BLaER1 (cell line): ENCODE data around the gene PCDHA5.
"Not testable (repeated sequence)": the region's sequence is repeated elsewhere in the genome, so short reads cannot be mapped to it uniquely, and the experiment has no call there.

Source experiments
- H3K27ac ChIP-seq: shearing (Covaris generic); formaldehyde crosslinking; 2 replicates; pipeline ENCODE4 v1.8.1; 2022
- H3K27me3 ChIP-seq: shearing (Covaris generic); formaldehyde crosslinking; 2 replicates; pipeline ENCODE4 v1.8.1; 2022
- H3K36me3 ChIP-seq: shearing (Covaris generic); formaldehyde crosslinking; 2 replicates; pipeline ENCODE4 v1.8.1; 2022
- H3K4me1 ChIP-seq: shearing (Covaris generic); formaldehyde crosslinking; 2 replicates; pipeline ENCODE4 v1.8.1; 2022
- H3K4me2 ChIP-seq: shearing (Covaris generic); formaldehyde crosslinking; 2 replicates; pipeline ENCODE4 v1.8.1; 2022
- H3K4me3 ChIP-seq: shearing (Covaris generic); formaldehyde crosslinking; 2 replicates; pipeline ENCODE4 v1.8.1; 2022
- H3K9ac ChIP-seq: shearing (Covaris generic); formaldehyde crosslinking; 2 replicates; pipeline ENCODE4 v1.8.1; 2022
- H3K9me3 ChIP-seq: shearing (Covaris generic); formaldehyde crosslinking; 2 replicates; pipeline ENCODE4 v1.8.1; 2022
- H4K20me1 ChIP-seq: shearing (Covaris generic); formaldehyde crosslinking; 2 replicates; pipeline ENCODE4 v1.8.1; 2022
- Cebpa-rat ChIP-seq: shearing (Covaris generic); IDR thresholded peaks from 2 replicates; pipeline ENCODE4 v1.8.1; 2022

Gene PCDHA5

DNA sequence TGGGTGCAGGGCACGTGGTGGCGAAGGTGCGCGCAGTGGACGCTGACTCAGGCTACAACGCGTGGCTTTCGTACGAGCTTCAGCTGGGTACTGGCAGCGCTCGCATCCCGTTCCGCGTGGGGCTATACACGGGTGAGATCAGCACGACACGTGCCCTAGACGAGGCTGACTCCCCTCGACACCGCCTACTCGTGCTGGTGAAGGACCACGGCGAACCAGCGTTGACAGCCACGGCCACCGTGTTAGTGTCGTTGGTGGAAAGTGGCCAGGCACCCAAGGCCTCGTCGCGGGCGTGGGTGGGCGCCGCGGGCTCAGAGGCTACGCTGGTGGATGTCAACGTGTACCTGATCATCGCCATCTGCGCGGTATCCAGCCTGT is 24.7 kb upstream of the PCDHA5 start:
- Histone ChIP-seq H3K9me3 (peaks cover 59% of the 10 kb centered on the region), H3K27me3 (no peaks in the 10 kb centered on the region), H3K27ac (no peak overlapping the region), H3K4me1 (no peaks in the 10 kb centered on the region), H3K36me3 (no peaks in the 10 kb centered on the region), H3K9ac (no peak overlapping the region), H4K20me1 (no peaks in the 10 kb centered on the region), H3K4me2 (no peak overlapping the region), H3K4me3 (no peak overlapping the region)
- TF ChIP-seq Cebpa-rat: no peak

DNA sequence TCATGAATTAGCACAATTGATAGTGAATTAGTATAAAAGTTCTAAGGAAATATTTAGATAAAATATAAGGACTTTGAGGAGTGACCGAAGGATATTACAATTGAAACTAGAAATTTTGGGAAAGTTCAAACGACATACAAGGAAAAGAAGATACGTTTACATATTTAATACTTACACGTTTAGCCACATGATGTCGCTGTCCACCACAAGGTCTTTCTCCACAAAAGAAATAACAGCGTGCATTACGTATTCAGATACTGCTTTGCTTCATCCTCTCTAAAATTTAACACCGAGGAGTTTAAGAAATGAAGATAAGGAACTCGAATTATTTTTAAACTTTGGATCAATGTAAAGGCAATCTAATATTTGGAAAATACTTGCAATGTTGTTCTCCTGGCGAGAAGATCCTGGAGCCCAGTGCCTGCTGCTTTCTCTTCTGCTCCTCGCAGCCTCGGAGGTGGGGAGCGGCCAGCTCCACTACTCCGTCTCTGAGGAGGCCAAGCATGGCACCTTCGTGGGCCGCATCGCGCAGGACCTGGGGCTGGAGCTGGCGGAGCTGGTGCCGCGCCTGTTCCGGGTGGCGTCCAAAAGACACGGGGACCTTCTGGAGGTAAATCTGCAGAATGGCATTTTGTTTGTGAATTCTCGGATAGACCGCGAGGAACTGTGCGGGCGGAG is 20.5 kb upstream of the PCDHA5 start, which contains the start of gene PCDHA3:
PCDHA3 (plus strand) TSS at position 242 of the 678 bp plus-strand sequence.
- no peaks in the 10 kb centered on the region for H3K27me3 ChIP-seq
- H4K20me1 ChIP-seq: no peaks in the 10 kb centered on the region
- H3K9me3 ChIP-seq: peaks cover 50% of the 10 kb centered on the region
- H3K9ac ChIP-seq: no peak within 1 kb of the TSS
- no peak for TF ChIP-seq Cebpa-rat
- no peaks in the 10 kb centered on the region for H3K4me1 ChIP-seq
- H3K4me3 ChIP-seq: no peak within 1 kb of the TSS
- no peaks in the 10 kb centered on the region for H3K36me3 ChIP-seq
- no peak within 1 kb of the TSS for H3K4me2 ChIP-seq
- no peak within 1 kb of the TSS for H3K27ac ChIP-seq

DNA sequence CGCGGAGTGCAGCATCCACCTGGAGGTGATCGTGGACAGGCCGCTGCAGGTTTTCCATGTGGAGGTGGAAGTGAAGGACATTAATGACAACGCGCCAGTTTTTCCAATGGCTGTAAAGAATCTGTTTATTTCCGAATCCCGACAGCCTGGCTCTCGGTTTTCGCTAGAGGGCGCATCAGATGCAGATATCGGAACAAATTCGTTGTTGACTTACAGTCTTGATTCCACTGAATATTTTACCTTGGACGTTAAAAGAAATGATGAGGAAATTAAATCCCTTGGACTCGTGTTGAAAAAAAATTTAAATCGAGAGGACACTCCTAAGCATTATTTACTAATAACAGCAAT is 19.9 kb upstream of the PCDHA5 start:
- TF ChIP-seq Cebpa-rat: no peak
- no peak overlapping the region for H3K4me3 ChIP-seq
- H3K27ac ChIP-seq: no peak overlapping the region
- H3K4me1 ChIP-seq: no peaks in the 10 kb centered on the region
- H3K4me2 ChIP-seq: no peak overlapping the region
- no peaks in the 10 kb centered on the region for H3K36me3 ChIP-seq
- no peaks in the 10 kb centered on the region for H4K20me1 ChIP-seq
- H3K27me3 ChIP-seq: no peaks in the 10 kb centered on the region
- peaks cover 47% of the 10 kb centered on the region for H3K9me3 ChIP-seq
- H3K9ac ChIP-seq: no peak overlapping the region

DNA sequence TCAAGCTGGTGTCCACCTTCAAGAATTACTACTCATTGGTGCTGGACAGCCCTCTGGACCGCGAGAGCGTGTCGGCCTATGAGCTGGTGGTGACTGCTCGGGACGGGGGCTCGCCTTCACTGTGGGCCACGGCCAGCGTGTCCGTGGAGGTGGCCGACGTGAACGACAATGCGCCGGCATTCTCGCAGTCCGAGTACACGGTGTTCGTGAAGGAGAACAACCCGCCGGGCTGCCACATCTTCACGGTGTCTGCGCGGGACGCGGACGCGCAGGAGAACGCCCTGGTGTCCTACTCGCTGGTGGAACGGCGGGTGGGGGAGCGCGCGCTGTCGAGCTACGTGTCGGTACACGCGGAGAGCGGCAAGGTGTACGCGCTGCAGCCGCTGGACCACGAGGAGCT is 19.0 kb upstream of the PCDHA5 start:
- H3K4me2 ChIP-seq, H3K4me3 ChIP-seq, H4K20me1 ChIP-seq, H3K27me3 ChIP-seq, H3K36me3 ChIP-seq, H3K9ac ChIP-seq, H3K4me1 ChIP-seq, H3K27ac ChIP-seq: not testable (repeated sequence)
- peaks cover 47% of the 10 kb centered on the region for H3K9me3 ChIP-seq

DNA sequence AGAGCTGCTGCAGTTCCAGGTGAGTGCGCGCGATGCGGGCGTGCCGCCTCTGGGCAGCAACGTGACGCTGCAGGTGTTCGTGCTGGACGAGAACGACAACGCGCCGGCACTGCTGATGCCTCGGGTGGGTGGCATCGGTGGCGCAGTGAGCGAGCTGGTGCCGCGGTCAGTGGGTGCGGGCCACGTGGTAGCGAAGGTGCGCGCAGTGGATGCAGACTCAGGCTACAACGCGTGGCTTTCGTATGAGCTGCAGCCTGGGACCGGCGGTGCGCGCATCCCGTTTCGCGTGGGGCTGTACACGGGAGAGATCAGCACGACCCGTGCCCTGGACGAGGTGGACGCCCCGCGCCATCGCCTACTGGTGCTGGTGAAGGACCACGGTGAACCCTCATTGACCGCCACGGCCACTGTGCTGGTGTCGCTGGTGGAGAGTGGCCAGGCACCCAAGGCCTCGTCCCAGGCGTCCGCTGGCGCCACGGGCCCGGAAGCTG is 18.6 kb upstream of the PCDHA5 start:
- Histone ChIP-seq H3K9me3 (peaks cover 50% of the 10 kb centered on the region), H3K27ac (no peak overlapping the region), H3K9ac (no peak overlapping the region), H3K4me2 (no peak overlapping the region), H3K36me3 (no peaks in the 10 kb centered on the region), H4K20me1 (no peaks in the 10 kb centered on the region), H3K4me3 (no peak overlapping the region), H3K27me3 (no peaks in the 10 kb centered on the region), H3K4me1 (no peaks in the 10 kb centered on the region)
- TF ChIP-seq Cebpa-rat: no peak

DNA sequence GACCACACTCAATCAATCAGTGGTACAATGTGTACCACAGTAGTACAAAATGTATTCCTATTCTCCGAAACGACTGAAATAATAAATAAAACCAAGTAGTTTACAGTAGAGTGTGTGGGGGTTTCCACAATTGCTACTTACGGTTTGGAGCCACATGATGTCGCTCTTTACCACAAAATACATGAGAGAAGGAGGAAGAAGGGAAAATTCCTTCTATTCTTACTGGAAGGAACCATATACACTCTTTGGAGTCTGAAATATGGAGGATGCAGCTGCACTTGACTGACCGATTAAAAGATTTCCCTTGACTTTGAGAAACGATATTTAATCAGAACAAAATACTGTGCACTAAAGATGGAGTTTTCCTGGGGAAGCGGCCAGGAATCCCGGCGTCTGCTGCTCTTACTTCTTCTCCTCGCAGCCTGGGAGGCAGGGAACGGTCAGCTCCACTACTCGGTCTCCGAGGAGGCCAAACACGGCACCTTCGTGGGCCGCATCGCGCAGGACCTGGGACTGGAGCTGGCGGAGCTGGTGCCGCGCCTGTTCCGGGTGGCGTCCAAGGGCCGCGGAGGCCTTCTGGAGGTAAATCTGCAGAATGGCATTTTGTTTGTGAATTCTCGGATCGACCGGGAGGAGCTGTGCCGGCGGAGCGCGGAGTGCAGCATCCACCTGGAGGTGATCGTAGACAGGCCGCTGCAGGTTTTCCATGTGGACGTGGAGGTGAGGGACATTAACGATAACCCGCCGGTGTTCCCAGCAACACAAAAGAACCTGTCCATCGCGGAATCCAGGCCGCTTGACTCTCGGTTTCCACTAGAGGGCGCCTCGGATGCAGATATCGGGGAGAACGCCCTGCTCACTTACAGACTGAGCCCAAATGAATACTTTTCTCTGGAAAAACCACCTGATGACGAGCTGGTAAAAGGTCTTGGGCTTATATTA is 14.3 kb upstream of the PCDHA5 start, which contains the start of gene PCDHA4:
PCDHA4 (plus strand) TSS at position 235 of the 942 bp plus-strand sequence.
- H3K9ac ChIP-seq: no peak within 1 kb of the TSS
- H4K20me1 ChIP-seq: no peaks in the 10 kb centered on the region
- no peak within 1 kb of the TSS for H3K27ac ChIP-seq
- TF ChIP-seq Cebpa-rat: no peak
- peaks cover 48% of the 10 kb centered on the region for H3K9me3 ChIP-seq
- no peak within 1 kb of the TSS for H3K4me2 ChIP-seq
- no peaks in the 10 kb centered on the region for H3K27me3 ChIP-seq
- no peaks in the 10 kb centered on the region for H3K36me3 ChIP-seq
- H3K4me1 ChIP-seq: no peaks in the 10 kb centered on the region
- H3K4me3 ChIP-seq: no peak within 1 kb of the TSS

DNA sequence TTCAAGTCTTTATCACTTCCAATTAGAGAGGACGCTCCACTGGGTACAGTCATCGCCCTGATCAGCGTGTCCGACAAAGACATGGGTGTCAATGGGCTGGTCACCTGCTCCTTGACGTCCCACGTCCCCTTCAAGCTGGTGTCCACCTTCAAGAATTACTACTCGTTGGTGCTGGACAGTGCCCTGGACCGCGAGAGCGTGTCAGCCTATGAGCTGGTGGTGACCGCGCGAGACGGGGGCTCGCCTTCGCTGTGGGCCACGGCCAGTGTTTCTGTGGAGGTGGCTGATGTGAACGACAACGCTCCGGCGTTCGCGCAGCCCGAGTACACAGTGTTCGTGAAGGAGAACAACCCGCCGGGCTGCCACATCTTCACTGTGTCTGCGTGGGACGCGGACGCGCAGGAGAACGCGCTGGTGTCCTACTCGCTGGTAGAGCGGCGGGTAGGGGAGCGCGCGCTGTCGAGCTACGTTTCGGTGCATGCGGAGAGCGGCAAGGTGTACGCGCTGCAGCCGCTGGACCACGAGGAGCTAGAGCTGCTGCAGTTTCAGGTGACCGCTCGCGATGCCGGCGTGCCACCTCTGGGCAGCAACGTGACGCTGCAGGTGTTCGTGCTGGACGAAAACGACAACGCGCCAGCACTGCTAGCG is 13.0 kb upstream of the PCDHA5 start:
- not testable (repeated sequence) for H3K27me3 ChIP-seq, H4K20me1 ChIP-seq, H3K4me1 ChIP-seq, H3K9ac ChIP-seq, H3K36me3 ChIP-seq, H3K4me2 ChIP-seq, H3K4me3 ChIP-seq, H3K27ac ChIP-seq
- peaks cover 36% of the 10 kb centered on the region for H3K9me3 ChIP-seq

DNA sequence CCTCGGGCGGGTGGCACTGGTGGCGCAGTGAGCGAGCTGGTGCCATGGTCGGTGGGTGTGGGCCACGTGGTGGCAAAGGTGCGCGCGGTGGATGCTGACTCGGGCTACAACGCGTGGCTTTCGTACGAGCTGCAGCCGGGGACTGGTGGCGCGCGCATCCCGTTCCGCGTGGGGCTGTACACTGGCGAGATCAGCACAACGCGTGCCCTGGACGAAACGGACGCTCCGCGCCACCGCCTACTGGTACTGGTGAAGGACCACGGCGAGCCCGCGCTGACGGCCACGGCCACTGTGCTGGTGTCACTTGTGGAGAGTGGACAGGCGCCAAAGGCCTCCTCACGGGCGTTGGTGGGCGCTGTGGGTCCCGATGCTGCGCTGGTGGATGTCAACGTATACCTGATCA is 12.5 kb upstream of the PCDHA5 start:
- H4K20me1 ChIP-seq: no peaks in the 10 kb centered on the region
- H3K4me2 ChIP-seq: no peak overlapping the region
- no peak overlapping the region for H3K4me3 ChIP-seq
- H3K9me3 ChIP-seq: peaks cover 31% of the 10 kb centered on the region
- no peaks in the 10 kb centered on the region for H3K36me3 ChIP-seq
- TF ChIP-seq Cebpa-rat: no peak
- H3K27me3 ChIP-seq: no peaks in the 10 kb centered on the region
- no peaks in the 10 kb centered on the region for H3K4me1 ChIP-seq
- no peak overlapping the region for H3K9ac ChIP-seq
- no peak overlapping the region for H3K27ac ChIP-seq

DNA sequence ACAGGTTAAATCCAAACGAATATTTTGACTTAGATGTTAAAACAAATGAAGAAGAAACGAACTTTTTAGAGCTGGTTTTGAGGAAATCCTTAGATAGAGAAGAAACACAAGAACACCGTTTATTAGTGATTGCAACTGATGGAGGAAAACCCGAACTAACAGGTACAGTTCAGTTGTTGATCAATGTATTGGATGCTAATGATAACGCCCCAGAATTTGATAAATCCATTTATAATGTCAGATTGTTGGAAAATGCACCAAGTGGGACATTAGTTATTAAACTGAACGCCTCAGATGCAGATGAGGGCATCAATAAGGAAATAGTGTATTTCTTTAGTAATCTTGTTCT is 842 bp downstream of the PCDHA5 start:
- no peaks in the 10 kb centered on the region for H3K27me3 ChIP-seq
- H3K4me1 ChIP-seq: no peaks in the 10 kb centered on the region
- H3K9me3 ChIP-seq: peaks cover 34% of the 10 kb centered on the region
- H3K36me3 ChIP-seq: no peaks in the 10 kb centered on the region
- H3K4me3 ChIP-seq: no peak overlapping the region
- H3K9ac ChIP-seq: no peak overlapping the region
- H3K27ac ChIP-seq: no peak overlapping the region
- no peak for TF ChIP-seq Cebpa-rat
- no peaks in the 10 kb centered on the region for H4K20me1 ChIP-seq
- H3K4me2 ChIP-seq: no peak overlapping the region

DNA sequence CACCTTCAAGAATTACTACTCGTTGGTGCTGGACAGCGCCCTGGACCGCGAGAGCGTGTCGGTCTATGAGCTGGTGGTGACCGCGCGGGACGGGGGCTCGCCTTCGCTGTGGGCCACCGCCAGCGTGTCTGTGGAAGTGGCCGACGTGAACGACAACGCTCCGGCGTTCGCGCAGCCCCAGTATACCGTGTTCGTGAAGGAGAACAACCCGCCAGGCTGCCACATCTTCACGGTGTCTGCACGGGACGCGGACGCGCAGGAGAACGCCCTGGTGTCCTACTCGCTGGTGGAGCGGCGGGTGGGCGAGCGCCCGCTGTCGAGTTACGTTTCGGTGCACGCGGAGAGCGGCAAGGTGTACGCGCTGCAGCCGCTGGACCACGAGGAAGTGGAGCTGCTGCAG is 1.6 kb downstream of the PCDHA5 start:
- H3K9ac ChIP-seq, H3K4me2 ChIP-seq, H3K4me3 ChIP-seq, H3K4me1 ChIP-seq, H4K20me1 ChIP-seq, H3K27ac ChIP-seq, H3K27me3 ChIP-seq, H3K36me3 ChIP-seq: not testable (repeated sequence)
- peaks cover 37% of the 10 kb centered on the region for H3K9me3 ChIP-seq
